Ishikawa (cell line): ENCODE measurements around the gene NEURL3.

Source experiments
- EGR1 ChIP-seq: IDR thresholded peaks from 2 replicates; pipeline ENCODE4 v1.6.1; 2012
- EP300 ChIP-seq: IDR thresholded peaks from 2 replicates; pipeline ENCODE4 v1.6.1; 2012; ENCODE audit warnings: borderline replicate concordance
- TF ChIP-seq, protein P1 (sequence below): IDR thresholded peaks from 2 replicates; pipeline ENCODE4 v1.6.1; 2012; ENCODE audit warnings: low read depth, mild to moderate bottlenecking

DNA sequence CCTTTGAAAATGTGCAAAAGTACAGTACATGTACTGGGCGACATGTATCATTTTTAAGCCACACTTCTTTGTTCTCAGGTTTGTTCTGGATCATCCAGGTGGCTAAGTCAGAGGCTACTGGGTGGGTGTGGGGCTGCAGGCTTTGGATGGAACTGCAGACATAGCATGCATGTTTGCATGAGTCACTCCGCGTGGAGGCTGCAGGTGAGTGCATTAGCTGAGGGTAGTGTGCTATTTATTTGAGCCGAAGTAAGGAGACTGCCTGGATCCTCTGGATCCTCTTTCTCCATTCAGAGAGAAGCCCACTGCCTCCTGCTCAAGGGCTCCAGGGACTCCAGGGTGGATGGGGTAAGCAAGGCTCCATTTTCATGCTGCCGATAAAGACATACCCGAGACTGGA, 9.4 kb upstream of the NEURL3 start:
- TF ChIP-seq, protein P1, sequence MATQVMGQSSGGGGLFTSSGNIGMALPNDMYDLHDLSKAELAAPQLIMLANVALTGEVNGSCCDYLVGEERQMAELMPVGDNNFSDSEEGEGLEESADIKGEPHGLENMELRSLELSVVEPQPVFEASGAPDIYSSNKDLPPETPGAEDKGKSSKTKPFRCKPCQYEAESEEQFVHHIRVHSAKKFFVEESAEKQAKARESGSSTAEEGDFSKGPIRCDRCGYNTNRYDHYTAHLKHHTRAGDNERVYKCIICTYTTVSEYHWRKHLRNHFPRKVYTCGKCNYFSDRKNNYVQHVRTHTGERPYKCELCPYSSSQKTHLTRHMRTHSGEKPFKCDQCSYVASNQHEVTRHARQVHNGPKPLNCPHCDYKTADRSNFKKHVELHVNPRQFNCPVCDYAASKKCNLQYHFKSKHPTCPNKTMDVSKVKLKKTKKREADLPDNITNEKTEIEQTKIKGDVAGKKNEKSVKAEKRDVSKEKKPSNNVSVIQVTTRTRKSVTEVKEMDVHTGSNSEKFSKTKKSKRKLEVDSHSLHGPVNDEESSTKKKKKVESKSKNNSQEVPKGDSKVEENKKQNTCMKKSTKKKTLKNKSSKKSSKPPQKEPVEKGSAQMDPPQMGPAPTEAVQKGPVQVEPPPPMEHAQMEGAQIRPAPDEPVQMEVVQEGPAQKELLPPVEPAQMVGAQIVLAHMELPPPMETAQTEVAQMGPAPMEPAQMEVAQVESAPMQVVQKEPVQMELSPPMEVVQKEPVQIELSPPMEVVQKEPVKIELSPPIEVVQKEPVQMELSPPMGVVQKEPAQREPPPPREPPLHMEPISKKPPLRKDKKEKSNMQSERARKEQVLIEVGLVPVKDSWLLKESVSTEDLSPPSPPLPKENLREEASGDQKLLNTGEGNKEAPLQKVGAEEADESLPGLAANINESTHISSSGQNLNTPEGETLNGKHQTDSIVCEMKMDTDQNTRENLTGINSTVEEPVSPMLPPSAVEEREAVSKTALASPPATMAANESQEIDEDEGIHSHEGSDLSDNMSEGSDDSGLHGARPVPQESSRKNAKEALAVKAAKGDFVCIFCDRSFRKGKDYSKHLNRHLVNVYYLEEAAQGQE: no peak
- no peak for TF ChIP-seq EGR1
- no peak for TF ChIP-seq EP300
